HG02973 (cell line): Measurements from ENCODE around the gene PCGF3.
"Not testable (repeated sequence)": the region's sequence is repeated elsewhere in the genome, so short reads cannot be mapped to it uniquely, and the experiment has no call there.

Source experiments
- ATAC-seq: cut with Tn5 transposase; IDR thresholded peaks from one replicate; pipeline ENCODE4 v1.9.1; 2021; ENCODE audit warnings: moderate library complexity; ENCODE audit not compliant: unreplicated experiment

The PCGF3 gene

DNA sequence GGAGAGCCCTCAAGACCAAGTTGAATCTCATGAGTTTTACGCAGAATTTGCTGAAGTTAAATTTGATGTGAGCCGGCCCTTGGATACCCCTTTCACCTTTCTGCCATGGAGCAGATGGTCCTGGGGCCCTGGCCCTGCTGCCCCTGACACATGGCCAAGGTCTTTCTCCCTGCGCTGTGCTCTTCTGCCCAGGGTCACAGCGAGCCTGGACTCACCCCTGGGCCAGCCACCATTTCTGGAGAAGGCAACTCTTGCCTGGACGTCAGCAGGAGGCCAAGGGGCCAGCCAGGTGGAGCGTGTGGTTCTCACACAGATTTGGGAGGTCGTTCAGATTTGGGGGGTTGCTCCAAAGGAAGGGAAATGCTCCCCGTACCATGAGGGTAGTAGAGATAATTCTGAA lies 30.0 kb downstream of the PCGF3 start:
- ATAC-seq, result no peak

- ATAC-seq, result not testable (repeated sequence)
Observed at GRCh38 chr4:736561-736960, 30.9 kb downstream of the PCGF3 start.

- ATAC-seq, result no peak
Observed at GRCh38 chr4:738781-739280, 33.2 kb downstream of the PCGF3 start.

DNA sequence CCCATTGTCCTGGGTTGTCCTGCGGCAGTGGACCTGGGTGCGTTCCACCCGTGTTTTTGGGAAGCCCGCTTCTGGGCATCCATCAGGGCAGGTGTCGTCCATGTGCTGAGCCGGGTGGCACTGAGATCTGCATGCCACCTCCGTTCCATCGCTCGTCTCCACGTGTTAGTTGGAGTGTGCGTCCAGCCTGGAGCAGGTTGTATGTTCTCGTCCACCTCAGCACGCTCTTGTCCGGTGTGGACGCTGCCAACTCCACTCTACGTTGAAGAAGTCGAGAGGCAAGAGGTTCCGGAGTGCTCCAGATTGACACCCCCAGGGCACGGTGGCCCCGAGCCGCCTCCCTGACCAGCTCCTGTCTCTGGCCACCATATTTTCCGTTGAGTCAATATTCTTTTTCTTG lies 33.9 kb downstream of the PCGF3 start:
- ATAC-seq, result no peak

DNA sequence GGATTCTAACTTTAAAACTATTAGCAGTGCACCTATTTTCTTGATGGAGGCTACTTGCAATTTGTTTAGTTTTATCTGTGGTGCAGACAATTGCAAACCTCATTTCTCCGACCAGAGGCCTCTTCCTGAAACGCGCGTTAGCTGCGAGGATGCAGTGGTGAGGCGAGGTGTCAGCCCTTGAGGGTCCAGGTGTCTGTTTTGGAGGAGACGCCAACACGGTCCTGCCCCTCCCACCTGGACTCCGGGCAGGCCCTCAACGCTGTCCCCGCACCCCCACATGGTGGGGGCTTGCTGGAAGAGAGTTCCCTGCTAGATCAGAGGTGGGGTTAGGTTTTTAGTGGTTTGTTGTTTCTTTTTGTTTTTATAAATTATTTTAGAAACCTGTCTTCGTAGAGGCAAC lies 34.4 kb downstream of the PCGF3 start:
- no peak for ATAC-seq

GRCh38 chr4:740656-741282 lies 35.1 kb downstream of the PCGF3 start:
- no peak for ATAC-seq

- no peak for ATAC-seq
Observed at GRCh38 chr4:742096-742741, 36.6 kb downstream of the PCGF3 start.

DNA sequence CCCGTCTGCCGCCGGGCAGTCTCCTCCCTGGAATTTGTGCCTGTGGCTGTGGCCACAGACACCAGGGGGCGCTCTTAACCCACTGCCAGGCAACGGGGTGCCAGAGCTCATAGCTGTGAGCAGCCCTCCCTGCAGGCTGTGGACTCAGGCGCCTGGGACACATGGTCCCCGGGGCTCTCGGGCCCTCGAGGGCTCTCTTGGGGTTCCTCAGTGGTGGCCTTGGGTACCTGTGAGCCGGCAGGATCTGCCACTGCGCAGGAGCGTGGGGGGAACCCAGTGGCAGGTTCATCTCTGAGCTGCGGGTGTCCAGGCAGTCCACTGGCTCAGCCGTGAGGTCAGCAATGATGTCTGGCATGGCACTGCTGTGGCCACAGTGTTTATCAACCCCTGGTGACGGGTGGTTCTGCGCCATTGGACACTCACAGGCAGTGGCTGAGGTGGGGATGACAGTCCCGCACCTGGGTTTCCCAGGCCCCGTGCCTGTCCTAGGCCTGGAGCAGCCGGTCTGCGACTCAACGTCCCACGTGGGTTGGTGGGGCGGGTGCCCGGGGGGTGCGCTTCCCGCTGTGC lies 37.2 kb downstream of the PCGF3 start:
- ATAC-seq, result no peak

GRCh38 chr4:743463-744211 lies 38.0 kb downstream of the PCGF3 start:
- ATAC-seq, result no peak

DNA sequence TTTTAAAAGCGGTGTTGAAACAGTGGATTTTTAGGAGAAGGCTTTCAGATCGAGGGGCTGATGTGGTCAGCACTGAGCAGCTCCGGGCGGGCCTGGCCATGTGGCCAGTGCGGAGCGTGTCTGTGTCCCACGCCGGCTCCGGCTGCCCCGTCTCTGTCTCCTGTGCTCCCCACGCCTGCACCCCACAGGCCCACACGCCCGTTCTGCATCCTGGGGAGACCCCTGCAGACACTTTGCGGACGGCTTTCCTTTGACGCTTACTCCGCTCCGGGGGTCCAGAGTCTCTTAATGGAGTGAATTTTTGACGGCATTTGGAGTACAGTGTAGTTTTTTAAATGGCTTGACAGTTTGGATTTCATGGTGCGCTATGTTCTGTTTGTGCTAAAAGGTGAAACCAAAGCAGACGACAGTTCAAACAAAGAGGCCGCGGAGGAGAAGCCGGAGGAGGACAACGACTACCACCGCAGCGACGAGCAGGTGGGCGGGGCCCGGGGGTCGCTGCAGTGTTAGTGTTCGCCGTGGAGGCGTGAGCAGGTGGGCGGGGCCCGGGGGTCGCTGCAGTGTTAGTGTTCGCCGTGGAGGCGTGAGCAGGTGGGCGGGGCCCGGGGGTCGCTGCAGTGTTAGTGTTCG lies 38.7 kb downstream of the PCGF3 start:
- no peak for ATAC-seq

DNA sequence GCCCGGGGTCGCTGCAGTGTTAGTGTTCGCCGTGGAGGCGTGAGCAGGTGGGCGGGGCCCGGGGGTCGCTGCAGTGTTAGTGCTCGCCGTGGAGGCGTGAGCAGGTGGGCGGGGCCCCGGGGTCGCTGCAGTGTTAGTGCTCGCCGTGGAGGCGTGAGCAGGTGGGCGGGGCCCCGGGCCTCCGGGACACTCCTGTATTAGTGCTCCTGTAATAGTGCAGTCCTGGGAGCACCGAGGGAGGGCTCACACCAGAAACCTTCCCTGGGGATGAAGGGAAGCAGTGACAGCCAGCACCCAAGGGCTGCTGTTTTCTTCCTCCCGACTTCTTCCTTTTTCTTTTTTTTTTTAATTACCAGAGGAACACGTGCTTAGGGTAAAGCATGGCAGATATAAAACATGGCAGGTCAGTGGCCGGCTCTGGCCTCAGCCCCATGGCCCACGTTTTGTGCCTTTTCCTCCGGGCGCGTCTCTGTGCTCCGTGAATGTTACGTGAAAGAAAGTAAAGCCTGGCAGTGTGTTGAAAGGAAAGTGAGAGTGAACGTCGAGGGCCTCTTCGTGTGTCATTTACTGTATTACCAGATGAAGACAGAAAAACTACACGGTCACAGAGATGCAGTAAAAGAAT lies 42.0 kb downstream of the PCGF3 start:
- ATAC-seq, result no peak

GRCh38 chr4:748461-748860 lies 42.8 kb downstream of the PCGF3 start:
- no peak for ATAC-seq

DNA sequence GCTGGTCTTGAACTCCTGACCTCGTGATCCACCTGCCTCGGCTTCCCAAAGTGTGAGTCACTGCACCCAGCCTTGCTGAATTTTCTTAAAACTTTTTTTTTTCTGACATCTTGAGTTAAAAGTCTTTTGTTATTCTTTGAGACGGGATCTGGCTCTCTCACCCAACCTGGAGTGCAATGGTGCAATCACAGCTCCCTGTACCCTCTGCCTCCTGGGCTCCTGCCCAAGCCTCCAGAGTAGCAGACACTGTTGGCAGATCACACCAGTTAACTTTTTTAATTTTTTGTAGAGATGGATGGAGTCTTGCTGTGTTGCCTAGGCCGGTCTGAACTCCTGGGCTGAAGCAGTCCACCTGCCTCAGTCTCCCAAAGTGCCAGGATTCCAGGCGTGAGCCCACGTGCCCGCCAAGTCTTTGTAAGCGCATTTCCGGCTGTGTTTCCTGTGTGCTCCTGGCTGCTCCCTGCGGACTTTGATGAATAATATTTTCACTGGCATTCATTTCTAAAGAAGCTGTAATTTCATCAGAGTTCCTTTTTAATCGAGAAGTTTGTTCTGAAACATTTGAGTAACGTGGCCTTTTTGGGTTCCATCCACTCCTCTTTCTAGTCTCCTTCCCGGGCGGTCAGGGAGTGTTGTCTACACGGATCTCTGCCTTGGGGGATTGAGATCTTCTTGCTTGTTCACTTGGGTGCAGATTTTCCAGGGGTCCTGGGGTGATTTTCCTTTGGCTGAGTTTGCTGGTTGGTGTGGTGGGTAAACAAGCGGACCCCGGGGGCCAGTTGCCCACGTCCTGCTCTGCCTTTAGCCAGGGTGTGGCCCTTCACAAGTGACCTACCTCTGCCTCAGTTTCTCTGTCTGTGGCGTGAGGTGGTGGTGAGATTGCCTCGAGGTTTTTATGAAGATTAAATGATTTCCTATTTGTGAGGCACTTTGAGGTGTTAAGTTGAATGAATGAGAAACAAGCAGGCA lies 44.4 kb downstream of the PCGF3 start:
- no peak for ATAC-seq

DNA sequence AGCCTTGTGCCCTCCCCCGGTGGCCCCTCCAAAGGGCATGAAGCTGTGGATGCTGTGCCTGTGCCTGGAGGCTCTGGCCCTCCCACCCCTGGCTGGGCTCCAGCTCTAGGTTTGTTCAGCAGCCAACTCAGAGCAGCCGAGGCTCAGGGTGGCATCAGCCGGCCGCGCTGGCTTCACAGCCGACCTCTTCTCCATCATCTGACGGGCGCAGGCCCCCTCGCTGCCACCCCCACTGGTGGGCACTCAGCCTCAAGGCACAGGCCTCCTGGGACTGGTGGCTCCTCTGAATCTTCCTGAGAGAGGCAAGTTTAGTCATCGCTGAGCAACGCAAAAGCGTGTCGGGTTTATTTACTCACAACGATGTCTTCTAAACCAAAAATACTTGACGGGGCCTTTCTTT lies 46.0 kb downstream of the PCGF3 start:
- ATAC-seq, result no peak

- ATAC-seq, result no peak
Observed at GRCh38 chr4:752196-752861, 46.7 kb downstream of the PCGF3 start.

GRCh38 chr4:753186-753585 lies 47.6 kb downstream of the PCGF3 start:
- not testable (repeated sequence) for ATAC-seq

GRCh38 chr4:754221-755120 lies 48.8 kb downstream of the PCGF3 start:
- ATAC-seq, result no peak

DNA sequence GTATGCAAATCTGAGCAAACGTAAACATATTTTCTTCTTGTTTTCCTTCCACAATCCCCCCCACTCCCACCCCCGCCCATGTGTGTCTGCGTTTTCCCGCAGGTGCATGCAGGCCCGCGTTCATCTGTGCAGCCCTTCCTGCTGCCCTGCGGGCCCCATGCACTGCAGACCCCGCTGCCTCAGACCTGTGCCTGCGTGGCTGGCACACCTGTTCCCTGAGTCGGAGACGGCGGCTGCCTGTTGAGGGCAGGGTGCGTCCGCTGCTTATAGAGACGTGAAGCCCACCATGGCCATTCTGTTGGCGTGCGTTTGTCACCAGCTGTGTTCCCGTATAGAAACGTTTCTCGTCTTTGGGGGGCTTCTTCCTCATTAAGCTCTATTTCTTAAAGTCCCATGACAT lies 51.5 kb downstream of the PCGF3 start:
- no peak for ATAC-seq
